ENCODE data around the gene MOK. TPM values are rescaled to one million over a fixed set of nuclear protein-coding genes. Genes with fewer than 3 reads are reported as not detected.

The MOK gene
- total RNA-seq, 2 experiments from 2014 or later, result 2.3 to 2.5 TPM

GRCh38 chr14:102249981-102250380, 55.0 kb downstream of the MOK start:
- Histone ChIP-seq H3K4me1 (ENCODE audit: insufficient read depth, low read length) (no peaks in the 10 kb centered on the region), H3K36me3 (ENCODE audit: insufficient read depth, low read length) (no peaks in the 10 kb centered on the region), H3K9me3 (ENCODE audit: control insufficient read depth in 1 of 2, insufficient read depth in 1 of 2, low read length in 2 of 2) (no peaks in the 10 kb centered on the region), H3K27me3 (ENCODE audit: control insufficient read depth in 1 of 2, insufficient read depth in 2 of 2, low read length in 2 of 2) (no peaks in the 10 kb centered on the region), H3K4me3 (ENCODE audit: low read length) (no peak overlapping the region), H3K27ac (ENCODE audit: low read depth in 1 of 2, low read length in 2 of 2) (no peak overlapping the region)
- Mint-ChIP-seq H3K9me3 (no peaks in the 10 kb centered on the region), H3K4me1 (ENCODE audit: low read depth) (no peaks in the 10 kb centered on the region), H3K36me3 (ENCODE audit: low read depth) (no peaks in the 10 kb centered on the region), H3K4me3 (no peak overlapping the region), H3K27me3 (no peaks in the 10 kb centered on the region), H3K27ac (no peak overlapping the region)
- TF ChIP-seq, protein P1, sequence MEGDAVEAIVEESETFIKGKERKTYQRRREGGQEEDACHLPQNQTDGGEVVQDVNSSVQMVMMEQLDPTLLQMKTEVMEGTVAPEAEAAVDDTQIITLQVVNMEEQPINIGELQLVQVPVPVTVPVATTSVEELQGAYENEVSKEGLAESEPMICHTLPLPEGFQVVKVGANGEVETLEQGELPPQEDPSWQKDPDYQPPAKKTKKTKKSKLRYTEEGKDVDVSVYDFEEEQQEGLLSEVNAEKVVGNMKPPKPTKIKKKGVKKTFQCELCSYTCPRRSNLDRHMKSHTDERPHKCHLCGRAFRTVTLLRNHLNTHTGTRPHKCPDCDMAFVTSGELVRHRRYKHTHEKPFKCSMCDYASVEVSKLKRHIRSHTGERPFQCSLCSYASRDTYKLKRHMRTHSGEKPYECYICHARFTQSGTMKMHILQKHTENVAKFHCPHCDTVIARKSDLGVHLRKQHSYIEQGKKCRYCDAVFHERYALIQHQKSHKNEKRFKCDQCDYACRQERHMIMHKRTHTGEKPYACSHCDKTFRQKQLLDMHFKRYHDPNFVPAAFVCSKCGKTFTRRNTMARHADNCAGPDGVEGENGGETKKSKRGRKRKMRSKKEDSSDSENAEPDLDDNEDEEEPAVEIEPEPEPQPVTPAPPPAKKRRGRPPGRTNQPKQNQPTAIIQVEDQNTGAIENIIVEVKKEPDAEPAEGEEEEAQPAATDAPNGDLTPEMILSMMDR (IDR thresholded peaks at IDR 0.05), result no peak
- ChIA-PET CTCF (no interaction called here), POLR2A (no interaction called here)
- DNase-seq (no peak), ATAC-seq (ENCODE audit: poor library complexity) (no peak)
- intact Hi-C loops (cut with DNase I, micrococcal nuclease), result no loop called here

DNA sequence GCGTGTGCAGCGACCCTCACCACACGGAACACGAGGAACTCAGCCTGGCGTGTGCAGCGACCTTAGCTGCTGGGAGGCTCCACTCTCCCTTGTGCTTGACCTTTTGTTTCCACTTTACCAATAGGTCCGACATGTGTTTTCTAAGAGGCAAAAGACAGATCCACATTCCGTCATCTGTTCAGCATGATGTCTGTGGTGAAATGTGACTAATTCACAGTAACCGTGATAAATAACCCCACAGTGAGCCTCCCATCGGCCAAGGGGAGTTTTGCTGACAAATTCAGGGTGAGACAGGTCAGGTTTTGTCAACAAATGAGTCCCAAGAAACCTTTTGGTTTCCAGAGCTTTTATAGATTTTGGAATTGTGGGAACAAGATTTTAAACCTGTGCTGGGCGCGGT, 55.9 kb downstream of the MOK start:
- H3K27ac Mint-ChIP-seq, result no peak overlapping the region
- ChIA-PET POLR2A (no interaction called here), CTCF (interaction anchor here (0.6 to 0.7 kb wide), 3 partner anchors 11 to 1187 kb away, joined by 3 to 4 read pairs (median 3); no protein-coding TSS in a partner anchor)
- DNase-seq (no peak), ATAC-seq (ENCODE audit: poor library complexity) (no peak)
- H3K27ac ChIP-seq (ENCODE audit: low read depth in 1 of 2, low read length in 2 of 2), result no peak overlapping the region
- TF ChIP-seq, protein P1 (IDR thresholded peaks at IDR 0.05), result no peak
- no peaks in the 10 kb centered on the region for H3K27me3 Mint-ChIP-seq
- no peaks in the 10 kb centered on the region for H3K36me3 Mint-ChIP-seq (ENCODE audit: low read depth)
- H3K27me3 ChIP-seq (ENCODE audit: control insufficient read depth in 1 of 2, insufficient read depth in 2 of 2, low read length in 2 of 2), result no peaks in the 10 kb centered on the region
- H3K9me3 Mint-ChIP-seq, result no peaks in the 10 kb centered on the region
- no peaks in the 10 kb centered on the region for H3K36me3 ChIP-seq (ENCODE audit: insufficient read depth, low read length)
- H3K4me3 ChIP-seq (ENCODE audit: low read length), result no peak overlapping the region
- intact Hi-C loops (cut with DNase I, micrococcal nuclease), result no loop called here
- no peak overlapping the region for H3K4me3 Mint-ChIP-seq
- H3K4me1 Mint-ChIP-seq (ENCODE audit: low read depth), result no peaks in the 10 kb centered on the region
- no peaks in the 10 kb centered on the region for H3K4me1 ChIP-seq (ENCODE audit: insufficient read depth, low read length)
- H3K9me3 ChIP-seq (ENCODE audit: control insufficient read depth in 1 of 2, insufficient read depth in 1 of 2, low read length in 2 of 2), result no peaks in the 10 kb centered on the region

GRCh38 chr14:102248121-102248520, 56.8 kb downstream of the MOK start:
- no peak overlapping the region for H3K4me3 ChIP-seq (ENCODE audit: low read length)
- no peaks in the 10 kb centered on the region for H3K36me3 ChIP-seq (ENCODE audit: insufficient read depth, low read length)
- ChIA-PET CTCF (no interaction called here), POLR2A (no interaction called here)
- intact Hi-C loops (cut with DNase I, micrococcal nuclease), result no loop called here
- Mint-ChIP-seq H3K27me3 (no peaks in the 10 kb centered on the region), H3K9me3 (no peaks in the 10 kb centered on the region), H3K4me3 (no peak overlapping the region), H3K27ac (no peak overlapping the region), H3K36me3 (ENCODE audit: low read depth) (no peaks in the 10 kb centered on the region), H3K4me1 (ENCODE audit: low read depth) (no peaks in the 10 kb centered on the region)
- ATAC-seq (ENCODE audit: poor library complexity) (no peak), DNase-seq (no peak)
- no peaks in the 10 kb centered on the region for H3K4me1 ChIP-seq (ENCODE audit: insufficient read depth, low read length)
- H3K9me3 ChIP-seq (ENCODE audit: control insufficient read depth in 1 of 2, insufficient read depth in 1 of 2, low read length in 2 of 2), result no peaks in the 10 kb centered on the region
- H3K27me3 ChIP-seq (ENCODE audit: control insufficient read depth in 1 of 2, insufficient read depth in 2 of 2, low read length in 2 of 2), result no peaks in the 10 kb centered on the region
- H3K27ac ChIP-seq (ENCODE audit: low read depth in 1 of 2, low read length in 2 of 2), result no peak overlapping the region
- TF ChIP-seq, protein P1 (IDR thresholded peaks at IDR 0.05), result no peak
